GM12878 (cell line): ENCODE results near the gene CAMTA1. TPM values are rescaled to one million over a fixed set of nuclear protein-coding genes. Genes with fewer than 3 reads are reported as not detected.

Source experiments
- ATAC-seq: fragments of 200-7000 bp; cut with Tn5 transposase; 3 replicates; pipeline ENCODE4 v1.9.1; 2020; ENCODE audit warnings: mild to moderate bottlenecking, moderate library complexity
- BruUV-seq: library from RNA; stranded (reverse); fragments of 400-500 nt; replicated peaks from 2 replicates; lab custom pipeline; 2021; lab: Mats Ljungman, UMichigan
- CTCF ChIA-PET: fragments of 300-600 bp; sonication (Branson Sonifier 250); formaldehyde crosslinking; extraction: SDS; loops from one replicate; lab custom pipeline; 2021; ENCODE audit warnings: inconsistent platforms; lab: Yijun Ruan, JAX
- POLR2A ChIA-PET: fragments of 350-600 bp; formaldehyde crosslinking; extraction: SDS; loops from one replicate; lab custom pipeline; 2021; ENCODE audit warnings: inconsistent platforms; lab: Charles Lee
- RAD21 ChIA-PET: fragments of 300-600 bp; sonication (Branson Sonifier 250); formaldehyde crosslinking; loops from one replicate; lab custom pipeline; 2023; ENCODE audit warnings: antibody characterized with exemption; ENCODE audit not compliant: unreplicated experiment; lab: Charles Lee
- SMC1A ChIA-PET: fragments of 300-600 bp; sonication (Branson Sonifier 250); formaldehyde crosslinking; loops from one replicate; lab custom pipeline; 2023; ENCODE audit not compliant: unreplicated experiment, uncharacterized antibody; lab: Charles Lee
- DNase-seq: peaks from one replicate; pipeline ENCODE4 v3.0.0-alpha.2; 2011; ENCODE audit warnings: low read depth, low spot score
- FAIRE-seq: peaks from 3 replicates; lab custom pipeline; 2011; peaks lifted over from hg19 to GRCh38; lab: Jason Lieb, UNC
- H2AFZ ChIP-seq: 2 replicates; pipeline ENCODE4 v1.6.0; 2011; ENCODE audit warnings: low read depth, low read length, control low read depth; ENCODE audit not compliant: control insufficient read depth
- H3K27ac ChIP-seq: 2 replicates; pipeline ENCODE4 v1.5.1; 2011; ENCODE audit warnings: control low read depth; ENCODE audit not compliant: control insufficient read depth, insufficient read depth
- H3K27me3 ChIP-seq, 2 experiments: replicated peaks in 1 of 2; 2 replicates each; pipeline versions ENCODE4 v1.6.0 to v1.6.1; 2011; ENCODE audit warnings: low read length in 1 of 2; ENCODE audit not compliant: control insufficient read depth in 2 of 2, insufficient read depth in 2 of 2
- H3K36me3 ChIP-seq, 2 experiments: 2 replicates each; pipeline ENCODE4 v1.5.1; 2011; ENCODE audit warnings: low read length in 1 of 2; ENCODE audit not compliant: control insufficient read depth in 2 of 2, insufficient read depth in 2 of 2
- H3K4me1 ChIP-seq: 2 replicates; pipeline ENCODE4 v1.6.1; 2011; ENCODE audit warnings: mild to moderate bottlenecking, low read length, moderate library complexity, mixed read lengths; ENCODE audit not compliant: control insufficient read depth, insufficient read depth
- H3K4me2 ChIP-seq: 2 replicates; pipeline ENCODE4 v1.6.0; 2011; ENCODE audit warnings: control low read depth; ENCODE audit not compliant: control insufficient read depth, insufficient read depth
- H3K4me3 ChIP-seq: fragments of 200-600 bp; sonication (generic); 2 replicates; pipeline ENCODE4 v1.5.1; 2016
- H3K79me2 ChIP-seq: 2 replicates; pipeline ENCODE4 v1.6.0; 2011; ENCODE audit warnings: low read length; ENCODE audit not compliant: control insufficient read depth, insufficient read depth
- H3K9ac ChIP-seq: 2 replicates; pipeline ENCODE4 v1.8.0; 2011; ENCODE audit warnings: low read length, control low read depth, mixed read lengths; ENCODE audit not compliant: control insufficient read depth, insufficient read depth
- H3K9me3 ChIP-seq: replicated peaks from 3 replicates; pipeline ENCODE4 v1.5.1; 2011; ENCODE audit warnings: mild to moderate bottlenecking, low read length; ENCODE audit not compliant: control insufficient read depth, insufficient read depth
- H4K20me1 ChIP-seq: 2 replicates; pipeline ENCODE4 v1.6.0; 2011; ENCODE audit not compliant: control insufficient read depth, insufficient read depth
- ASH2L ChIP-seq: fragments of 300-600, 200-600 bp; sonication (generic); IDR thresholded peaks from 2 replicates; pipeline ENCODE4 v1.6.1; 2017; ENCODE audit warnings: low read depth, mild to moderate bottlenecking, borderline replicate concordance
- BRCA1 ChIP-seq: IDR thresholded peaks from 2 replicates; pipeline ENCODE4 v1.6.1; 2011; ENCODE audit warnings: low read depth, low read length, improper control_type of control experiment
- CBFB ChIP-seq: IDR thresholded peaks from 2 replicates; pipeline ENCODE4 v1.6.1; 2016; ENCODE audit warnings: antibody characterized with exemption, low read depth
- EGR1 ChIP-seq, 2 experiments: IDR thresholded peaks; 1 replicate in 1 of 2; 2 replicates in 1 of 2; pipeline ENCODE4 v1.6.1; 2011 to 2012; ENCODE audit warnings: low read depth in 2 of 2, low read length in 2 of 2, borderline replicate concordance in 1 of 2, mild to moderate bottlenecking in 1 of 2, moderate library complexity in 1 of 2
- IKZF1 ChIP-seq: fragments of 450-650 bp; conservative IDR thresholded peaks from 2 replicates; pipeline ENCODE4 v1.6.1; 2017; ENCODE audit warnings: antibody characterized with exemption, mild to moderate bottlenecking
- MEF2B ChIP-seq: fragments of 450-650 bp; IDR thresholded peaks from 2 replicates; pipeline ENCODE4 v1.6.1; 2018; ENCODE audit warnings: mild to moderate bottlenecking, moderate library complexity; ENCODE audit not compliant: partially characterized antibody, poor library complexity, severe bottlenecking
- MYB ChIP-seq: fragments of 150-350 bp; IDR thresholded peaks from 2 replicates; pipeline ENCODE4 v1.6.1; 2014; ENCODE audit warnings: mild to moderate bottlenecking, low read depth, low read length, borderline replicate concordance
- RAD21 ChIP-seq: IDR thresholded peaks from 2 replicates; pipeline ENCODE4 v1.6.1; 2011; ENCODE audit warnings: mild to moderate bottlenecking, low read depth, low read length, moderate library complexity; ENCODE audit not compliant: insufficient read depth
- SMAD1 ChIP-seq: fragments of 450-650 bp; IDR thresholded peaks from 2 replicates; pipeline ENCODE4 v1.6.1; 2018; ENCODE audit warnings: mild to moderate bottlenecking, low read depth; ENCODE audit not compliant: partially characterized antibody
- TCF3 ChIP-seq: IDR thresholded peaks from 2 replicates; pipeline ENCODE4 v1.6.1; 2012; ENCODE audit warnings: low read depth, mild to moderate bottlenecking, low read length, borderline replicate concordance; ENCODE audit not compliant: insufficient read depth
- YBX1 ChIP-seq: fragments of 450-650 bp; IDR thresholded peaks from 2 replicates; pipeline ENCODE4 v1.6.1; 2016; ENCODE audit warnings: antibody characterized with exemption
- ZNF24 ChIP-seq: fragments of 450-650 bp; IDR thresholded peaks from 2 replicates; pipeline ENCODE4 v1.6.1; 2017; ENCODE audit warnings: antibody characterized with exemption, mild to moderate bottlenecking
- WGBS: methylation state at CpG from one replicate; pipeline ENCODE4 v1.1.6; 2016; ENCODE audit warnings: low lambda C conversion rate; ENCODE audit not compliant: insufficient replicate concordance, insufficient coverage; ENCODE audit errors: missing lambda C conversion rate; 5-methylcytosine and 5-hydroxymethylcytosine counted together
- in situ Hi-C: fragments of 300-500 bp; cut with MboI; formaldehyde crosslinking; loops from 9 replicates; pipeline ENCODE4 v1.14.3; 2018; ENCODE audit warnings: mixed read lengths
- intact Hi-C: fragments of 100-400 bp; cut with micrococcal nuclease; formaldehyde crosslinking; loops from one replicate; pipeline ENCODE4 v1.14.2; 2022; ENCODE audit not compliant: unreplicated experiment
- polyA plus RNA-seq, 11 experiments: library from polyadenylated mRNA; depleted of rRNA in 4 of 11; unstranded in 6 of 11; stranded (reverse) in 5 of 11; fragments of >200 nt; fragmentation: Nextera tagmentation in 4 of 11; fragmentation: Illumina TruSeq in 1 of 11; extraction: Ambion mirVana in 4 of 11; extraction: Trizol in 1 of 11; gene quantifications; 1 replicate in 1 of 11; 2 replicates in 10 of 11; pipeline versions ENCODE4 v1.2.1 to v1.2.3, GENCODE V29; 2011 to 2016; ENCODE audit warnings: inconsistent platforms in 2 of 11, missing spikeins in 2 of 11, low read depth in 1 of 11
- total RNA-seq, 4 experiments: library from RNA; depleted of rRNA in 3 of 4; stranded (reverse); fragments of >200 nt in 3 of 4; fragmentation: Illumina TruSeq in 1 of 4; extraction: Trizol in 1 of 4; gene quantifications; 2 replicates each; pipeline versions ENCODE4 v1.2.1 to v1.2.3, GENCODE V29; 2013 to 2021
- TF ChIP-seq, protein P1 (sequence below): fragments of 150-350 bp; IDR thresholded peaks from 2 replicates; pipeline ENCODE4 v1.6.1; 2016; ENCODE audit warnings: low read depth, low read length

The CAMTA1 gene
- total and polyA plus RNA-seq, 10 of the 15 experiments (the other 5 are each of a cell fraction or from before 2014, with no cell fraction given): 37.7 to 148 (median 76.4) TPM

DNA sequence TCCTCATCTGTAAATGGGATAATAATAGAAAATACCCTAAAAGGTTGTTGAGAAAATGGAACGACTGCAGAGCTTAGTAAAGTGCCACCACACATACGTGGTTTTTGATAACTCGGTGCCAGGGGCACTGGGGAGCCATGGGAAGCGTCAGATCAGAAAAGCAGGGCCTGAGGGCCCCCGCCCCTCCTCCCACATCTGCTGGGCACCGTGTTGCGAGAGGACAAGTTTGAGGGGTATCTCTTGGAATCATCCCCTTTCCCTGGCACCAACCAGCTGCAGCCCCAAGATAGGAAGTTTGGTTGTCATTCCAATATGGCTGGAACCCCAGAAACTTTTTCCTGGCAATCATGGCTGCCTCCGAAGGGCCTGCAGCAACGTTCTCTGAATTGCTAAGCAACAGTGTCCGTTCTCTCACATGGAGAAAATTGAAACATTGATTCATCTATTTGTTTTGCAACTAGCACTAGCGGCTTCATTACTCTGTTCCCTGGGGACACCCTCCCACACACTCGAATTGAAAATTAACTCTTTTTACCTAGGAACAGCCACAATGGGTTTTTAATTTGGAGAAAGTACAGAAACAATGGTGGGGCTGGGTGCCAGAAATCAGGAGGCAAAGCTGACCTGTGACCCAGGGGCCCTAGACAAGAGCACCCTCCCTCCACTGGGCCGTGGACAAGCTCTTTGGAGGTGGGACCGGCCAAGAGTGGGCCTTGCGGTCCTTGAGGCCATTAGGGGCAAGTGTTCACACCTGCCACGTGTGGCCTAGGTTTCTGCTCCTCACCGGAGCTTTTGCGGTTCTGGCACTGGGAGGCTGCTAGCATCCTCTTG is 795.9 kb downstream of the CAMTA1 start:
- in situ Hi-C loops: no loop called here
- WGBS: 25% methylated on average over 18 of the region's 18 CpGs
- ATAC-seq (no peak), FAIRE-seq (no peak), DNase-seq (no peak)
- Histone ChIP-seq H3K4me3 (no peak overlapping the region), H3K4me1 (no peaks in the 10 kb centered on the region), H3K9me3 (no peaks in the 10 kb centered on the region), H3K9ac (no peak overlapping the region), H4K20me1 (no peaks in the 10 kb centered on the region), H3K27ac (no peak overlapping the region), H3K79me2 (no peaks in the 10 kb centered on the region), H2AFZ (no peak overlapping the region), H3K27me3 (no peaks in the 10 kb centered on the region), H3K4me2 (no peak overlapping the region), H3K36me3 (no peaks in the 10 kb centered on the region)
- no TSS peak for BruUV-seq
- TF ChIP-seq MEF2B: peak; percentile 36
- no peak for TF ChIP-seq MYB
- intact Hi-C loops: no loop called here
- POLR2A ChIA-PET: no interaction called here
- SMC1A ChIA-PET: no interaction called here
- CTCF ChIA-PET: no interaction called here
- RAD21 ChIA-PET: no interaction called here

DNA sequence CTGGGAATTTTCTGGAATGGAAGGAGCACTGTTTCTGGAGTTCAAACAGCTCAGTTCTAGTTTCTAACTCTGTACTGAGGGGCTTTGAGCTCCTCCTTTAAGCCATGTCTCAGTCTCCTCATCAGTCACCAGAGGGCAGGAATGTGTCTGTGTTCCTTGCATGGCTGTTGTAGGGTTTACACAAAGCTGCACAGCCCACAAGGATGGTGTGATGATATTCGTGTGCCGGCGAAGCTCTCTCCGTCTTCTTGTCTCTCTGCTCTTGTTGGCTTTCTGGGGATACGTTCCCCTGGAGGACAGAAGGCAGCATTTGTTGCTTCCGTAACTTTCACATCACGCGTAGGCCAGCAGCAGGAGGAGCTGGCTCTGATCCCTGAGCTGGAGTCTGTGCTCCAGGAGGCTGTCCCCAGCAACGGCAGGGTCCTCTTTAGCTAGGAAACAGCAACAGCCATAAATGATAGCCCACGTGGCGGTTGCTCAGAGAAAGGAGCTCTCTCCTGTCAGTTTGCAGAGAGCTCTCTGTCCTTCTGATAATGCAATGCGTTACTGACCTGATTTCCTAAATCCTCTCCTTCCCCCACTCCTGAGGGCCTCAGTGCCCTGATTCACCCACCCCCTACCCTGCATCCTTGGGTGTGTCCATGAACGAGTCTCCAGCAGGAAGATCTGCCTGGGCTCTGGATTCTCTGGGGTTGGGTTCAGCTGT is 796.7 kb downstream of the CAMTA1 start:
- no peaks in the 10 kb centered on the region for H3K9me3 ChIP-seq
- WGBS: 46% methylated on average over 13 of the region's 13 CpGs
- H2AFZ ChIP-seq: no peak overlapping the region
- FAIRE-seq (no peak), ATAC-seq (no peak), DNase-seq (no peak)
- ChIA-PET SMC1A (no interaction called here), CTCF (interaction anchor here (1.1 kb wide), 1 partner anchor 44 kb away, joined by 3 read pairs; no protein-coding TSS in a partner anchor), POLR2A (no interaction called here), RAD21 (no interaction called here)
- H3K27ac ChIP-seq: no peak overlapping the region
- H3K79me2 ChIP-seq: no peaks in the 10 kb centered on the region
- H3K36me3 ChIP-seq: no peaks in the 10 kb centered on the region
- no peak overlapping the region for H3K4me2 ChIP-seq
- no TSS peak for BruUV-seq
- H4K20me1 ChIP-seq: no peaks in the 10 kb centered on the region
- intact Hi-C loops (no loop called here), in situ Hi-C loops (no loop called here)
- H3K9ac ChIP-seq: no peak overlapping the region
- no peaks in the 10 kb centered on the region for H3K27me3 ChIP-seq
- H3K4me3 ChIP-seq: no peak overlapping the region
- H3K4me1 ChIP-seq: no peaks in the 10 kb centered on the region
- TF ChIP-seq YBX1 (no peak), IKZF1 (no peak), EGR1 (IDR thresholded peaks at IDR 0.05; ENCODE audit: borderline replicate concordance in 1 of 2, low read depth in 2 of 2, low read length in 2 of 2) (no peak), TCF3 (no peak), SMAD1 (no peak), ASH2L (no peak), CBFB (no peak), RAD21 (no peak), ZNF24 (no peak), BRCA1 (no peak)
- TF ChIP-seq, protein P1, sequence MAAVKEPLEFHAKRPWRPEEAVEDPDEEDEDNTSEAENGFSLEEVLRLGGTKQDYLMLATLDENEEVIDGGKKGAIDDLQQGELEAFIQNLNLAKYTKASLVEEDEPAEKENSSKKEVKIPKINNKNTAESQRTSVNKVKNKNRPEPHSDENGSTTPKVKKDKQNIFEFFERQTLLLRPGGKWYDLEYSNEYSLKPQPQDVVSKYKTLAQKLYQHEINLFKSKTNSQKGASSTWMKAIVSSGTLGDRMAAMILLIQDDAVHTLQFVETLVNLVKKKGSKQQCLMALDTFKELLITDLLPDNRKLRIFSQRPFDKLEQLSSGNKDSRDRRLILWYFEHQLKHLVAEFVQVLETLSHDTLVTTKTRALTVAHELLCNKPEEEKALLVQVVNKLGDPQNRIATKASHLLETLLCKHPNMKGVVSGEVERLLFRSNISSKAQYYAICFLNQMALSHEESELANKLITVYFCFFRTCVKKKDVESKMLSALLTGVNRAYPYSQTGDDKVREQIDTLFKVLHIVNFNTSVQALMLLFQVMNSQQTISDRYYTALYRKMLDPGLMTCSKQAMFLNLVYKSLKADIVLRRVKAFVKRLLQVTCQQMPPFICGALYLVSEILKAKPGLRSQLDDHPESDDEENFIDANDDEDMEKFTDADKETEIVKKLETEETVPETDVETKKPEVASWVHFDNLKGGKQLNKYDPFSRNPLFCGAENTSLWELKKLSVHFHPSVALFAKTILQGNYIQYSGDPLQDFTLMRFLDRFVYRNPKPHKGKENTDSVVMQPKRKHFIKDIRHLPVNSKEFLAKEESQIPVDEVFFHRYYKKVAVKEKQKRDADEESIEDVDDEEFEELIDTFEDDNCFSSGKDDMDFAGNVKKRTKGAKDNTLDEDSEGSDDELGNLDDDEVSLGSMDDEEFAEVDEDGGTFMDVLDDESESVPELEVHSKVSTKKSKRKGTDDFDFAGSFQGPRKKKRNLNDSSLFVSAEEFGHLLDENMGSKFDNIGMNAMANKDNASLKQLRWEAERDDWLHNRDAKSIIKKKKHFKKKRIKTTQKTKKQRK: no peak
